ENCODE measurements around the gene MSRB1. TPM values are rescaled to one million over a fixed set of nuclear protein-coding genes. Genes with fewer than 3 reads are reported as not detected.

The MSRB1 gene
- total and polyA plus RNA-seq, 11 donors, result 12.4 to 70.2 (median 33.7) TPM

Other genes with a start within 250 kb of the MSRB1 start
- gene MAPK8IP3, start 237.0 kb downstream of the MSRB1 start, total RNA-seq, result 10 to 100 TPM; 29.5 to 71.3 (median 63.1) TPM
- 10 to 100 TPM; 29.5 to 70.2 TPM for gene MAPK8IP3, start 237.0 kb downstream of the MSRB1 start, polyA plus RNA-seq
- gene NME3, start 171.7 kb downstream of the MSRB1 start, total RNA-seq, result 10 to 100 TPM; 24.4 to 68.3 (median 31.3) TPM
- gene NME3, start 171.7 kb downstream of the MSRB1 start, polyA plus RNA-seq, result 10 to 100 TPM; 27.4 to 86.4 TPM
- gene EME2, start 170.4 kb downstream of the MSRB1 start, total RNA-seq, result 10 to 100 TPM in 2 of 9 donors, 1 to 10 TPM in 7; 3.4 to 12.9 (median 6.0) TPM
- 1 to 10 TPM; 3.6 to 7.8 TPM for gene EME2, start 170.4 kb downstream of the MSRB1 start, polyA plus RNA-seq
- gene MRPS34, start 170.1 kb downstream of the MSRB1 start, total RNA-seq, result 100 to 1,000 TPM in 2 of 9 donors, 10 to 100 TPM in 7; 58.0 to 123 (median 79.3) TPM
- 100 to 1,000 TPM; 117 to 118 TPM for gene MRPS34, start 170.1 kb downstream of the MSRB1 start, polyA plus RNA-seq
- 100 to 1,000 TPM in 1 of 9 donors, 10 to 100 TPM in 8; 25.8 to 100 (median 31.8) TPM for gene SPSB3, start 160.6 kb downstream of the MSRB1 start, total RNA-seq
- gene SPSB3, start 160.6 kb downstream of the MSRB1 start, polyA plus RNA-seq, result 10 to 100 TPM; 44.5 to 52.0 TPM
- 10 to 100 TPM; 26.7 to 81.9 (median 30.1) TPM for gene NUBP2, start 160.2 kb downstream of the MSRB1 start, total RNA-seq
- 10 to 100 TPM; 41.2 to 63.1 TPM for gene NUBP2, start 160.2 kb downstream of the MSRB1 start, polyA plus RNA-seq
- under 1 TPM in 2 of 9 donors, not detected in 7; 0.12 to 0.38 TPM for gene IGFALS, start 149.5 kb downstream of the MSRB1 start, total RNA-seq
- gene IGFALS, start 149.5 kb downstream of the MSRB1 start, polyA plus RNA-seq, result under 1 TPM in 1 of 2 donors, not detected in 1; 0.23 TPM
- 100 to 1,000 TPM; 111 to 358 (median 165) TPM for gene HAGH, start 116.4 kb downstream of the MSRB1 start, total RNA-seq
- 100 to 1,000 TPM; 155 to 226 TPM for gene HAGH, start 116.4 kb downstream of the MSRB1 start, polyA plus RNA-seq
- 10 to 100 TPM; 19.2 to 83.8 (median 28.4) TPM for gene FAHD1, start 116.0 kb downstream of the MSRB1 start, total RNA-seq
- 10 to 100 TPM; 46.8 to 47.4 TPM for gene FAHD1, start 116.0 kb downstream of the MSRB1 start, polyA plus RNA-seq
- gene MEIOB, start 71.0 kb downstream of the MSRB1 start, total RNA-seq, result not detected
- not detected for gene MEIOB, start 71.0 kb downstream of the MSRB1 start, polyA plus RNA-seq
- not detected for gene HS3ST6, start 24.8 kb downstream of the MSRB1 start, total RNA-seq
- gene HS3ST6, start 24.8 kb downstream of the MSRB1 start, polyA plus RNA-seq, result not detected
- 100 to 1,000 TPM; 117 to 279 (median 216) TPM for gene RPL3L, start 11.5 kb upstream of the MSRB1 start, total RNA-seq
- 100 to 1,000 TPM in 1 of 2 donors, 10 to 100 TPM in 1; 86.5 to 180 TPM for gene RPL3L, start 11.5 kb upstream of the MSRB1 start, polyA plus RNA-seq
- 1,000 to 10,000 TPM in 2 of 9 donors, 100 to 1,000 TPM in 7; 316 to 1,519 (median 542) TPM for gene NDUFB10, start 16.3 kb upstream of the MSRB1 start, total RNA-seq
- gene NDUFB10, start 16.3 kb upstream of the MSRB1 start, polyA plus RNA-seq, result 1,000 to 10,000 TPM in 1 of 2 donors, 100 to 1,000 TPM in 1; 732 to 1,618 TPM
- 1,000 to 10,000 TPM in 4 of 9 donors, 100 to 1,000 TPM in 5; 673 to 1,554 (median 968) TPM for gene RPS2, start 21.6 kb upstream of the MSRB1 start, total RNA-seq
- 1,000 to 10,000 TPM; 1,419 to 2,484 TPM for gene RPS2, start 21.6 kb upstream of the MSRB1 start, polyA plus RNA-seq
- gene RNF151, start 23.7 kb upstream of the MSRB1 start, total RNA-seq, result not detected
- gene RNF151, start 23.7 kb upstream of the MSRB1 start, polyA plus RNA-seq, result not detected
- 10 to 100 TPM; 19.3 to 68.7 (median 21.5) TPM for gene TBL3, start 28.9 kb upstream of the MSRB1 start, total RNA-seq
- gene TBL3, start 28.9 kb upstream of the MSRB1 start, polyA plus RNA-seq, result 10 to 100 TPM; 57.9 to 59.5 TPM
- gene NOXO1, start 38.3 kb upstream of the MSRB1 start, total RNA-seq, result not detected
- under 1 TPM; 0.06 to 0.15 TPM for gene NOXO1, start 38.3 kb upstream of the MSRB1 start, polyA plus RNA-seq
- gene GFER, start 41.0 kb upstream of the MSRB1 start, total RNA-seq, result 10 to 100 TPM; 18.0 to 29.9 (median 23.5) TPM
- 10 to 100 TPM; 36.6 to 51.1 TPM for gene GFER, start 41.0 kb upstream of the MSRB1 start, polyA plus RNA-seq
- gene SYNGR3, start 46.8 kb upstream of the MSRB1 start, total RNA-seq, result 1 to 10 TPM in 3 of 9 donors, under 1 TPM in 6; 0.19 to 1.3 (median 0.86) TPM
- gene SYNGR3, start 46.8 kb upstream of the MSRB1 start, polyA plus RNA-seq, result 1 to 10 TPM in 1 of 2 donors, under 1 TPM in 1; 0.53 to 2.7 TPM
- 10 to 100 TPM; 10.9 to 47.4 (median 17.0) TPM for gene ZNF598, start 66.6 kb upstream of the MSRB1 start, total RNA-seq
- gene ZNF598, start 66.6 kb upstream of the MSRB1 start, polyA plus RNA-seq, result 10 to 100 TPM in 1 of 2 donors, 1 to 10 TPM in 1; 9.4 to 33.8 TPM
- under 1 TPM in 1 of 9 donors, not detected in 8; 0.69 TPM for gene NPW, start 76.6 kb upstream of the MSRB1 start, total RNA-seq
- gene NPW, start 76.6 kb upstream of the MSRB1 start, polyA plus RNA-seq, result under 1 TPM in 1 of 2 donors, not detected in 1; 0.19 TPM
- 100 to 1,000 TPM; 124 to 496 (median 227) TPM for gene NHERF2, start 83.7 kb upstream of the MSRB1 start, total RNA-seq
- gene NHERF2, start 83.7 kb upstream of the MSRB1 start, polyA plus RNA-seq, result 100 to 1,000 TPM; 213 to 396 TPM
- gene NTHL1, start 104.6 kb upstream of the MSRB1 start, total RNA-seq, result 10 to 100 TPM in 7 of 9 donors, 1 to 10 TPM in 2; 9.0 to 25.0 (median 11.7) TPM
- gene NTHL1, start 104.6 kb upstream of the MSRB1 start, polyA plus RNA-seq, result 10 to 100 TPM; 13.1 to 32.3 TPM
- 10 to 100 TPM; 48.4 to 94.5 (median 70.4) TPM for gene TSC2, start 104.8 kb upstream of the MSRB1 start, total RNA-seq
- 10 to 100 TPM; 33.3 to 44.8 TPM for gene TSC2, start 104.8 kb upstream of the MSRB1 start, polyA plus RNA-seq
- 100 to 1,000 TPM in 6 of 9 donors, 10 to 100 TPM in 3; 64.9 to 441 (median 110) TPM for gene PKD1, start 192.7 kb upstream of the MSRB1 start, total RNA-seq
- gene PKD1, start 192.7 kb upstream of the MSRB1 start, polyA plus RNA-seq, result 100 to 1,000 TPM in 1 of 2 donors, 10 to 100 TPM in 1; 90.6 to 105 TPM
- gene RAB26, start 205.4 kb upstream of the MSRB1 start, total RNA-seq, result 1 to 10 TPM in 4 of 9 donors, under 1 TPM in 5; 0.36 to 5.0 (median 0.75) TPM
- 1 to 10 TPM in 1 of 2 donors, under 1 TPM in 1; 0.28 to 3.3 TPM for gene RAB26, start 205.4 kb upstream of the MSRB1 start, polyA plus RNA-seq
- gene TRAF7, start 212.6 kb upstream of the MSRB1 start, total RNA-seq, result 10 to 100 TPM; 20.2 to 40.2 (median 27.0) TPM
- 10 to 100 TPM; 12.2 to 39.5 TPM for gene TRAF7, start 212.6 kb upstream of the MSRB1 start, polyA plus RNA-seq